ENCODE data around the gene ARGLU1. TPM values are rescaled to one million over a fixed set of nuclear protein-coding genes. Genes with fewer than 3 reads are reported as not detected.

ARGLU1 gene
- total and polyA plus RNA-seq, 2 experiments from 2014 or later = 108 to 166 TPM

DNA sequence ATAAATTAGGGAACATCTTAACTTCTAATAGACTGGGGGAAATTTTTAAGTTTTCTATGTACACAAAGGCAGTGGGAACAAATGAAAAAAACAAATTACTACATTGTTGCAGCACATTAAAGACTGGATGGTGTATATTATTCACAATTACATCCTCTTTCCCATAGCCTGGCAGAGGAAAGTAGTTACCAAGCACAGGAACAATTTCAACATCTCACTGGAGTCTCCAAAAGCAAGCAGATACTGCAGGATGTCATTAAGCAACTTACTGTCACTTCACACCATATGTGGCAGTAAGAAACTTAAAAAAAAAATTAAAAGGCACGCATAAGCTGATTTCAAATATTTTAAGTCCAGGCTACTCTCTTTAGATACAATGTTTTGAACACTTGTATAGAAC is 26.1 kb downstream of the ARGLU1 start:
- H3K4me3 ChIP-seq = no peak overlapping the region
- H3F3A ChIP-seq (replicated peaks; ENCODE audit: low read depth) = no peaks in the 10 kb centered on the region
- no peak for DNase-seq (ENCODE audit: low spot score)
- Mint-ChIP-seq H3K27ac (no peak overlapping the region), H3K36me3 (ENCODE audit: low read depth) (peaks cover 28% of the 10 kb centered on the region; the same call in 2 of the 3 replicates), H3K4me1 (peaks cover 8% of the 10 kb centered on the region), H3K27me3 (ENCODE audit: insufficient read depth, low read depth, poor library complexity) (no peaks in the 10 kb centered on the region), H3K9me3 (no peaks in the 10 kb centered on the region), H3K4me3 (no peak overlapping the region)
- H2AFZ ChIP-seq = no peak overlapping the region
- H3K79me2 ChIP-seq (replicated peaks; ENCODE audit: insufficient read depth) = peaks cover 31% of the 10 kb centered on the region
- H3K36me3 ChIP-seq (ENCODE audit: insufficient read depth) = peaks cover 19% of the 10 kb centered on the region; the same call in 1 of the 2 replicates
- H3K4me1 ChIP-seq (ENCODE audit: insufficient read depth) = peaks cover 11% of the 10 kb centered on the region
- ATAC-seq = no peak
- no peak overlapping the region for H3K4me2 ChIP-seq
- peaks cover 19% of the 10 kb centered on the region; the same call in 1 of the 2 replicates for H4K20me1 ChIP-seq (replicated peaks; ENCODE audit: insufficient read depth)
- H3K27me3 ChIP-seq (ENCODE audit: insufficient read depth) = no peaks in the 10 kb centered on the region
- H3K9me2 ChIP-seq (ENCODE audit: insufficient read depth) = no peaks in the 10 kb centered on the region
- no peak for TF ChIP-seq REST (IDR thresholded peaks at IDR 0.05; ENCODE audit: unreplicated experiment)
- no peak for TF ChIP-seq CTCF (conservative IDR thresholded peaks at IDR 0.05; ENCODE audit: low read depth in 2 of 2)
- no peak for TF ChIP-seq NANOG (IDR thresholded peaks at IDR 0.05; ENCODE audit: borderline replicate concordance)
- TF ChIP-seq ZNF114 (CRISPR knock-in tag; IDR thresholded peaks at IDR 0.05) = no peak
- no peak for TF ChIP-seq ZNF462 (CRISPR knock-in tag; IDR thresholded peaks at IDR 0.05)
- no peak for TF ChIP-seq POLR2AphosphoS5 (IDR thresholded peaks at IDR 0.05; ENCODE audit: low read depth)
- TF ChIP-seq EZH2 (IDR thresholded peaks at IDR 0.05; ENCODE audit: low read depth, unreplicated experiment) = no peak
- TF ChIP-seq CREB1 (CRISPR knock-in tag; IDR thresholded peaks at IDR 0.05; ENCODE audit: low read depth) = no peak
- TF ChIP-seq STAT1 (IDR thresholded peaks at IDR 0.05; ENCODE audit: unreplicated experiment) = no peak
- TF ChIP-seq ETS1 (IDR thresholded peaks at IDR 0.05) = no peak
- no peak for TF ChIP-seq ZNF331 (CRISPR knock-in tag; IDR thresholded peaks at IDR 0.05; ENCODE audit: low read depth)
- no peak for TF ChIP-seq EZH2phosphoT487 (IDR thresholded peaks at IDR 0.05; ENCODE audit: unreplicated experiment)
- no peak for TF ChIP-seq JUNB (IDR thresholded peaks at IDR 0.05; ENCODE audit: unreplicated experiment)
- H3K27ac ChIP-seq (ENCODE audit: low read depth) = no peak overlapping the region

Data from GM23338 (cell line).